Mucosa of rectum (tissue), 2 donors: ENCODE results near the gene RBM28.

ENCODE experiments used
- H3K27ac ChIP-seq, 2 donors: one replicate each; pipeline ENCODE4 v1.7.0; 2013; ENCODE audit warnings: inconsistent platforms in 2 of 2, low read depth in 2 of 2, low read length in 2 of 2
- H3K27me3 ChIP-seq, 2 donors: one replicate each; pipeline ENCODE4 v1.7.0; 2013; ENCODE audit warnings: low read length in 2 of 2; ENCODE audit not compliant: control insufficient read depth in 2 of 2, insufficient read depth in 2 of 2
- H3K36me3 ChIP-seq, 2 donors: one replicate each; pipeline ENCODE4 v1.7.0; 2013; ENCODE audit warnings: low read length in 2 of 2; ENCODE audit not compliant: control insufficient read depth in 2 of 2, insufficient read depth in 2 of 2
- H3K4me1 ChIP-seq, 2 donors: one replicate each; pipeline ENCODE4 v1.7.0; 2013; ENCODE audit warnings: low read length in 2 of 2, mild to moderate bottlenecking in 1 of 2; ENCODE audit not compliant: control insufficient read depth in 2 of 2, insufficient read depth in 2 of 2
- H3K4me3 ChIP-seq, 2 donors: one replicate each; pipeline ENCODE4 v1.7.0; 2013; ENCODE audit warnings: low read length in 2 of 2
- H3K9ac ChIP-seq, 2 donors: one replicate each; pipeline ENCODE4 v1.7.0; 2013; ENCODE audit warnings: low read length in 2 of 2, low read depth in 1 of 2, mild to moderate bottlenecking in 1 of 2
- H3K9me3 ChIP-seq, 2 donors: one replicate each; pipeline ENCODE4 v1.7.0; 2013; ENCODE audit warnings: low read length in 2 of 2; ENCODE audit not compliant: control insufficient read depth in 2 of 2
- donor health status: healthy.
- donor health status: Normal muscosa, but diverticular disease.

RBM28 gene

DNA sequence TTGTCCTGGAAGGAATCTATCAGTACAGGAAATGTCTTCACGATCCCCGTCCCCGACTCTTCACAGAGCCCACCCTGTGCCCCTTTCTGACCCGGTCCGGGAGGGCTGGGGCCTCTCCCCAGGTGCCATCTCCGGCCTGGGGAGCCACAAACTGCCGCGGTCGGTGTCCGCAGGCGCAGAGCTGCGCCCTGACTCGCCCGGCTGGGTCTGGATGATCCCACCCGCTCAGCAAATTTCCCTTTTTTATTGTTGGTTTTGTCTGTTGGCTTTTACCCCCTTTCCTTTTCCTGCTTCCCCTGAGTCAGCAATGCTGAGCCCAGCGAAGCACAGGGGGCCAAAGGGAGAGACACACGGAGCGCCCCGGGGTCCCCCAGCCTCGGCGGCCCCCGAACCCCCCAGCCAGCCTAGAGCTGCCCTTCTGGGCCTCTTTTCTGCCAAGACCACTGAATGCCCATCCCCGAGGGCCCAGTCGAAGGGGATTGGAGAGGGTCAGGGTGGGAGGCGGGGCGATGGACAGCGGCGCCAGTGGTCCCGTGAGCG is 71.7 kb downstream of the RBM28 start:
- Histone ChIP-seq H3K36me3 (no peaks in the 10 kb centered on the region), H3K9me3 (no peaks in the 10 kb centered on the region), H3K27me3 (peaks cover 11 to 12% of the 10 kb centered on the region in 2 donors), H3K27ac (no peak overlapping the region), H3K4me3 (no peak overlapping the region), H3K9ac (no peak overlapping the region), H3K4me1 (peaks cover 0 to 2% of the 10 kb centered on the region in 2 donors)

DNA sequence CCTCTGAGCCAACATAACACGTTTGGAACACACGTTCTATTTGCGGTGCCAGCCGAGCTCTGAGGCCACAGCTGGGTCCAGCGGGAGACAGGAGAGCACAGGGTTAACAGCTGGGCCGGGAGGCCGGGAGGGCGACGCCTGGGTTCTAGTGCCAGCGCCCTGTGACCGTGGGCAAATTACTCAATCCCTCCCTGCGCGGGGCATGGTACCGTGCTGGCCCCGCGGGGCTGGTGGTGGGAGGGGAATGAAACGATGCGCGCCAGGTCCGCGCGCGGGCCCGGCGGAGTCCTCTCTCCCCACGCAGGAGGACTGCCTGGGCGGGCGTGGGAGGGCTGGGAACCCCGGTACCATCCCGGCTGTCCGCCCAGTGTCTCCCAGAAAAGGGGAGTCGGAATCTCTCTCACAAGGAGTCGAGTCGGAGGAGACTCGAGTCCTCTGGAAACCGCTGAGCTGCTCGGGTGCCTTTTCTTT is 72.2 kb downstream of the RBM28 start:
- no peak overlapping the region for H3K9ac ChIP-seq
- peaks cover 11 to 12% of the 10 kb centered on the region in 2 donors for H3K27me3 ChIP-seq
- no peak overlapping the region for H3K27ac ChIP-seq
- peaks cover 0 to 2% of the 10 kb centered on the region in 2 donors for H3K4me1 ChIP-seq
- no peak overlapping the region for H3K4me3 ChIP-seq
- no peaks in the 10 kb centered on the region for H3K36me3 ChIP-seq
- no peaks in the 10 kb centered on the region for H3K9me3 ChIP-seq

DNA sequence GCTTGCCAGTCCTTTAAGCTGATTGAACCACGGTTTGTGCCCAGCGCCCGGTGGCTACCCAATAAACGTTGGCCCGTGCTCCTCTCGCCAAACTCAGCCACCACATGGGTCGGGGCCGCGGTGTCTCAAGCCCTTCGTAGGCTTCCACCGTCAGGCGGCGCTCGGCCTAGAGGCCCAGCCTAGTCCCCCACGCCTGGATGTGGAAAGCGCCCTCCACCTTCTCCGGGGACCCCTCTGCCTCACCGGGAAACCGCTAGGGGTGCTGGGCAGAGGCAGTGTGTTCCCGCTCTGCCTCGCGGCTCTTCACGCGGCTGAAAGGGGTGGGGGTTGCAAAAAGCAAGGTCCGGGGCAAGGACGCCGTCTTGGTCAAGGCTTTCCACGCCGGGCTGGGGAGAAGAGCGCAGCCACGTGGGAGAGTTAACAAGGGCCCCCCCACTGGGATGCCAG is 72.9 kb downstream of the RBM28 start:
- Histone ChIP-seq H3K4me3 (no peak overlapping the region), H3K9ac (no peak overlapping the region), H3K27ac (no peak overlapping the region), H3K4me1 (peaks cover 0 to 2% of the 10 kb centered on the region in 2 donors), H3K27me3 (peaks cover 11 to 12% of the 10 kb centered on the region in 2 donors), H3K36me3 (no peaks in the 10 kb centered on the region), H3K9me3 (no peaks in the 10 kb centered on the region)

DNA sequence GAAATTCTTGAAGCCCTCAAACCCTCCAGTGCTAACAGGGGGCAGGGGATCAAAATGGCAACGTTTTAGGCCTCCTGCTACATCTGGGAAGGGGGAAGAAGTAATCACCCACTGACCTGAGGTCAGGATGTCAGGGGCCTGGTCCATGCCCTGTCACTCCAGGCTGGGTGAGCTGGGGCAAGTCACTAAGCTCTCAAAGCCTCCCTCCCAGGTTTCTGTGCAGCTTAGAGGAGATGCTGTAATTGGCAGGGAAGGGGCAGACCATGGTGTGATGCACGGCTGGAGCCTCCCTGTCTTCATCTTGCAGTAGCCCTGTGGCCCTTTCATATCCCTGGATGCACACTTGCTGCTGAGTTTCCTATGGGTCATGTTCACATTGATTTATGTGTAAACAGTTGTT is 75.5 kb downstream of the RBM28 start:
- no peak overlapping the region for H3K27ac ChIP-seq
- H3K36me3 ChIP-seq = no peaks in the 10 kb centered on the region
- H3K9ac ChIP-seq = no peak overlapping the region
- peaks cover 11 to 12% of the 10 kb centered on the region in 2 donors for H3K27me3 ChIP-seq
- no peak overlapping the region for H3K4me3 ChIP-seq
- H3K4me1 ChIP-seq = peaks cover 3 to 13% of the 10 kb centered on the region in 2 donors
- no peaks in the 10 kb centered on the region for H3K9me3 ChIP-seq

DNA sequence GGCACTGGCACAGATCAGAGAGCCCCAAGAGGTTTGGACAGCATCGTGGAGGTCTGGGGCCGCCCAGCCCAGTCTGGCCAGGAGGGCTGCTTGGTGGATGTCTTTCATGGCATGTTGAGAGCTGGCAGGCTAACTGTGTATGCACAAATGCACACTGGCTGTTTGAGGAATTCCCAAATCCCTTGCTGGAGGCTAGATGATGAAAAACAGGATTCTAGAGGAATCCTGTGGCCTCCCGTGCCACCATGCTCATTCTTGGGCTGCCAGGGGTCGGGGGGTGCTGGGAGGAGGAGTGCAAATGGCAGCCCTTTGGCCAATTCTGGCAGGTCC is 76.1 kb downstream of the RBM28 start:
- no peak overlapping the region for H3K4me3 ChIP-seq
- no peaks in the 10 kb centered on the region for H3K9me3 ChIP-seq

DNA sequence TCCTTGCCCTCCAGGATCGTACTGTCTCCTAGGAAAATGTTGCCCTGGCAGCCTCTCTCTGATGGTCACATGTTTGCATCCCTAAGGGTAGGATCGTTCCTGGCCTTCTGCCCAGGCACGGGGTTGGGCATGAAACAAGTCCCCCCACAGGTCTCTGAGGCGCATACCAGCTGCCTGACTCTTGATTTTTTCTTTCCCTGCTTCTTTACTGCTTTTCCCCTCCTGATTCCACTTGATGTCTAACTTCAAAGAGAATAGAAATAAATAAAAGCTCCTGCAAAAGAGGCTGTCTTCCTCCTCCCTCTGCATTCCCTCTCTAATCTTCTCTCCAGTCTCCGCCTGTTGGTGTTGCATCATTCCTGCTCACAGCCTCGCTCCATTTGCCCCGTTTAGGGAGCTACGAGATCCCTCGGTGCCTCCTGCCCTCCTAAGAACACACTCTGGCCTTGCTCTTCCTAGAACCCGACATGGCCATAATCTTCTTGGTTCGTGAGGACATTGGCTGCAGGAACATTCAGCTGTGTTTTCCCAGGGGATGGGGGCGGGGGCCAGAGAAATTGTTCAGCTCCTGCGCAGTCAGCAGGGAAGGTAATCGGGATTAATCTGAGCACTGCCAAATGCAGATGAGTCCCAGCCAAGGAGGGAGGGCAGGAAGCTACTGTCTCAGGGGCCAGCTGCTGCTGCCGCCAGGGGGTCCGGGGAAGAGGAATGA is 76.7 kb downstream of the RBM28 start:
- Histone ChIP-seq H3K27me3 (peaks cover 11% of the 10 kb centered on the region in 2 donors), H3K4me3 (no peak overlapping the region), H3K9ac (no peak overlapping the region), H3K4me1 (peaks cover 3 to 16% of the 10 kb centered on the region in 2 donors), H3K27ac (no peak overlapping the region), H3K36me3 (no peaks in the 10 kb centered on the region), H3K9me3 (no peaks in the 10 kb centered on the region)

More for the DNA sequence above, 76.1 kb downstream of the RBM28 start:
- no peak overlapping the region for H3K9ac ChIP-seq
- H3K27ac ChIP-seq = no peak overlapping the region
- peaks cover 11 to 12% of the 10 kb centered on the region in 2 donors for H3K27me3 ChIP-seq
- peaks cover 3 to 16% of the 10 kb centered on the region in 2 donors for H3K4me1 ChIP-seq
- no peaks in the 10 kb centered on the region for H3K36me3 ChIP-seq

DNA sequence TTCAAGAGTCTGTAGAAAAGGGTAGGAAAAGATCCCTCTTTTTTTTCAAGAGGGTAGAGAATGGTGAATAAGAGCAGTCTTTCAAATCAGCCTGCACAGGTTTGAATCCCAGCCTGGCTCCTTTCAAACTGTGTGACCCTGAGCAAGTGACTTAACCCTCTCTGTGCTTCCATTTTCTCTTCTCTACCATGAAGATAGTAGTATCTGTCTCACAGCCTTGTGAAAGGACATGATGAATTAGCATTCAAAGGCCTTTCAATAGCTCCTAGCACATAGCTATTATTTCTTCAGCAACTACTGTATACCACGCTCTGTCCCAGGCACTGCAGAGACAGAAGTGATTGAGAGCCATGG is 77.2 kb downstream of the RBM28 start:
- no peak overlapping the region for H3K4me3 ChIP-seq
- H3K4me1 ChIP-seq = peaks cover 3 to 16% of the 10 kb centered on the region in 2 donors
- peaks cover 9 to 10% of the 10 kb centered on the region in 2 donors for H3K27me3 ChIP-seq
- H3K27ac ChIP-seq = no peak overlapping the region
- no peaks in the 10 kb centered on the region for H3K9me3 ChIP-seq
- no peaks in the 10 kb centered on the region for H3K36me3 ChIP-seq
- H3K9ac ChIP-seq = no peak overlapping the region

DNA sequence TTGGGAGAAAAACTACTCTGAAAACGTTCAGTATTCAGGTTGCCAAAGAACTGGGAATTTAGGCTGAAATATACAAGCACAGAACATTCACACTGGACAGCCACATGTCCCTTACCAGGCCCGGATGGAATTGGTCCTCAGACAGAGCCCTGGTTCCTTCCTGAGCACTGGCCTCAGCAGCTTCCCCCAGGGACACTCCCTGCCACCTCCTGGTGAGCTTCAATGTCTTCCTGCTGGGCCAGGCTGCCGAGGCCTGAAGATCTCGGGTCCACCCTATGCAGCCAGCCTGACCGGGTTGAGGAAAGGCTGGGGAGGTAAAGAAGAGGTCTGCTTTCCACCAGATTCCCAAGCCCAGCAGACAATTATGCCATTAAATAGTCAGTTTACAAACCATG is 77.8 kb downstream of the RBM28 start:
- peaks cover 3 to 16% of the 10 kb centered on the region in 2 donors for H3K4me1 ChIP-seq
- peaks cover 4% of the 10 kb centered on the region in 2 donors for H3K27me3 ChIP-seq
- H3K27ac ChIP-seq = no peak overlapping the region
- no peaks in the 10 kb centered on the region for H3K36me3 ChIP-seq
- H3K4me3 ChIP-seq = no peak overlapping the region
- H3K9ac ChIP-seq = no peak overlapping the region
- no peaks in the 10 kb centered on the region for H3K9me3 ChIP-seq

DNA sequence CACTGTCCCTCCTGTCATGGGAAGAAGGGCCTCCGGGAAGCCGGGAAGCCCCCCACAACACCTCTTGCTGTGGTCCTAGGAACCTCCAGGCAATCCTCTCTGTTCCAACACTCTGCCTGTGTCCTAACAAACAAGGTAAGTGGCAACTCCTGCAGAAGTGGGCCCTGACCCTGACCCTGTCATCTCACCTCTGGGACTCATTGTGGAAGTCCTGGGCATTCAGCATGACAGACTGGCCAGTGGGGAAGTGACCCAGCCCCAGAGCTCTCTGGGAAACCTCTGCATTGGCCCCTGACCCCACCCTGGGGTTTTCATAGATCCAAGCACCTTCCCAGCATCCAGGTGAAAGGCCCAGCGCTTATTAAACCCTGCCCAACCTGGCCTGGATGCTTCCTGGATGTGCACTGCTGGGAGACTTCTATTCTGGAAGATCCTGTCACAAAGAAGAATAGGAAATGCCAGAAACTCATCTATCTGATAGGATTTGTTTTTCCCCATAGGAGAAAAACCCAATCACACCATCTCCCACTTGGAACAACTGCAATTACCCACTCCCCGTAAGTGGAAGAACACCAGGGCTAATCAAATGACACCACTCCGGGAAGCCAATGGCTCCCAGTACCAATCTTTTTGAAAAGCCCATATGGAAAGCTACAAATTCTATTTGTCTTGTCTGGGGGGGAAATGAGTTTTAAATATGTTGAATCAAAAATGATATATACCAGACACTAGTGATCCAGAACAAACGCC is 78.4 kb downstream of the RBM28 start:
- Histone ChIP-seq H3K4me3 (no peak overlapping the region), H3K9ac (no peak overlapping the region), H3K36me3 (no peaks in the 10 kb centered on the region), H3K27ac (no peak overlapping the region), H3K4me1 (peaks cover 5 to 18% of the 10 kb centered on the region in 2 donors), H3K9me3 (no peaks in the 10 kb centered on the region), H3K27me3 (no peaks in the 10 kb centered on the region)

DNA sequence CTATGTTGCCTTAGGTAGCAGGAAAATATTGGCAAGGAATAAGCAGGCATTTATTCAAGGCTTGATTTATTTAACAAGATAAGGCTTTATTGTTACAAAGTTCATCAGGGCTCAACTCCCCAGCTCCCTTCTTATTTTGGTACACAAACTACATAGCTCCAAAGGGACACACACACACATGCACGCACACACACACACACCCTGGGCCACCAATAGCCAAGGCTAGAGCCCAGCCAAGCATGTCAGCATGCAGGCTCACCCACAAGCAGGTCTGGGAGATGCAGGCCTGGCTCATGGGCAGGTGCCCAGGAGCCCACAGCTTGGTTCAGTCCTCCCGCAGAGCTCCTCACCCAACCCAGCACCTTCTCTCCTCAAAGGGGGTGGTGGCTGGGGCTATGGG is 79.2 kb downstream of the RBM28 start:
- Histone ChIP-seq H3K36me3 (no peaks in the 10 kb centered on the region), H3K27me3 (no peaks in the 10 kb centered on the region), H3K9ac (no peak overlapping the region), H3K27ac (peak overlapping the region in 1 of 2 donors; percentile 43), H3K9me3 (no peaks in the 10 kb centered on the region), H3K4me3 (no peak overlapping the region), H3K4me1 (peaks cover 6 to 24% of the 10 kb centered on the region in 2 donors)
